GM21423 (cell line): ENCODE measurements around the gene EMILIN3.

Source experiments
- ATAC-seq: cut with Tn5 transposase; IDR thresholded peaks from one replicate; pipeline ENCODE4 v1.9.1; 2021; ENCODE audit warnings: mild to moderate bottlenecking, moderate library complexity; ENCODE audit not compliant: unreplicated experiment

EMILIN3 gene

GRCh38 chr20:41366546-41367392 lies at the start of gene EMILIN3:
Gene EMILIN3, minus strand, starts transcription at chr20:41366818. Its CDS starts 184 bp downstream, at chr20:41366634.
- ATAC-seq = no peak

- no peak for ATAC-seq
Observed at GRCh38 chr20:41415191-41415590, 48.6 kb upstream of the EMILIN3 start.

GRCh38 chr20:41413169-41413568 lies 46.6 kb upstream of the EMILIN3 start:
- no peak for ATAC-seq

- no peak for ATAC-seq
Observed at GRCh38 chr20:41412324-41413120, 45.9 kb upstream of the EMILIN3 start.

GRCh38 chr20:41411391-41411847 lies 44.8 kb upstream of the EMILIN3 start:
- no peak for ATAC-seq

GRCh38 chr20:41408986-41409385 lies 42.4 kb upstream of the EMILIN3 start:
- no peak for ATAC-seq

GRCh38 chr20:41408156-41408794 lies 41.7 kb upstream of the EMILIN3 start:
- peak; percentile 78 for ATAC-seq

- ATAC-seq = no peak
Observed at GRCh38 chr20:41407607-41408006, 41.0 kb upstream of the EMILIN3 start.

- no peak for ATAC-seq
Observed at GRCh38 chr20:41406896-41407444, 40.4 kb upstream of the EMILIN3 start.

GRCh38 chr20:41406353-41406752 lies 39.7 kb upstream of the EMILIN3 start:
- no peak for ATAC-seq

- no peak for ATAC-seq
Observed at GRCh38 chr20:41405436-41405835, 38.8 kb upstream of the EMILIN3 start.

- no peak for ATAC-seq
Observed at GRCh38 chr20:41403604-41404003, 37.0 kb upstream of the EMILIN3 start.

- no peak for ATAC-seq
Observed at GRCh38 chr20:41398408-41398807, 31.8 kb upstream of the EMILIN3 start.

GRCh38 chr20:41395667-41396664 lies 29.3 kb upstream of the EMILIN3 start:
- no peak for ATAC-seq

- ATAC-seq = no peak
Observed at GRCh38 chr20:41394931-41395666, 28.5 kb upstream of the EMILIN3 start.

- no peak for ATAC-seq
Observed at GRCh38 chr20:41394081-41394480, 27.5 kb upstream of the EMILIN3 start.

GRCh38 chr20:41393705-41394066 lies 27.1 kb upstream of the EMILIN3 start:
- ATAC-seq = no peak

- no peak for ATAC-seq
Observed at GRCh38 chr20:41392871-41393704, 26.5 kb upstream of the EMILIN3 start.
